Ishikawa (cell line): Measurements from ENCODE around the gene TMF1.

ENCODE experiments used
- CEBPB ChIP-seq: IDR thresholded peaks from 2 replicates; pipeline ENCODE4 v1.6.1; 2012
- CREB1 ChIP-seq: IDR thresholded peaks from 2 replicates; pipeline ENCODE4 v1.6.1; 2012; ENCODE audit warnings: low read depth
- EGR1 ChIP-seq: IDR thresholded peaks from 2 replicates; pipeline ENCODE4 v1.6.1; 2012
- EP300 ChIP-seq: IDR thresholded peaks from 2 replicates; pipeline ENCODE4 v1.6.1; 2012; ENCODE audit warnings: borderline replicate concordance
- FOXM1 ChIP-seq: IDR thresholded peaks from 2 replicates; pipeline ENCODE4 v1.6.1; 2012; ENCODE audit warnings: low read depth, borderline replicate concordance
- NFIC ChIP-seq: IDR thresholded peaks from 2 replicates; pipeline ENCODE4 v1.6.1; 2012
- RAD21 ChIP-seq: IDR thresholded peaks from 2 replicates; pipeline ENCODE4 v1.6.1; 2012; ENCODE audit warnings: low read depth
- TAF1 ChIP-seq: IDR thresholded peaks from 2 replicates; pipeline ENCODE4 v1.6.1; 2012; ENCODE audit warnings: low read depth, mild to moderate bottlenecking
- TCF12 ChIP-seq: IDR thresholded peaks from 2 replicates; pipeline ENCODE4 v1.6.1; 2012; ENCODE audit warnings: low read depth
- TEAD4 ChIP-seq: IDR thresholded peaks from 2 replicates; pipeline ENCODE4 v1.6.1; 2012
- YY1 ChIP-seq: IDR thresholded peaks from 2 replicates; pipeline ENCODE4 v1.6.1; 2012; ENCODE audit warnings: low read depth
- ZBTB7A ChIP-seq: IDR thresholded peaks from 2 replicates; pipeline ENCODE4 v1.6.1; 2012; ENCODE audit warnings: low read depth
- TF ChIP-seq, protein P1 (sequence below): IDR thresholded peaks from 2 replicates; pipeline ENCODE4 v1.6.1; 2012
- TF ChIP-seq, protein P2 (sequence below): IDR thresholded peaks from 2 replicates; pipeline ENCODE4 v1.6.1; 2012; ENCODE audit warnings: low read depth, mild to moderate bottlenecking
- TF ChIP-seq, protein P3 (sequence below): IDR thresholded peaks from 2 replicates; pipeline ENCODE4 v1.6.1; 2012

Gene TMF1

GRCh38 chr3:69005791-69006482 lies 46.2 kb downstream of the TMF1 start:
- no peak for TF ChIP-seq RAD21

- TF ChIP-seq CREB1: no peak
- no peak for TF ChIP-seq NFIC
- TF ChIP-seq ZBTB7A: no peak
- no peak for TF ChIP-seq TAF1
- no peak for TF ChIP-seq TCF12
- TF ChIP-seq TEAD4: no peak
These were observed 46.9 kb downstream of the TMF1 start for GRCh38 chr3:69005071-69005790.

- TF ChIP-seq ZBTB7A: no peak
- TF ChIP-seq YY1: no peak
- no peak for TF ChIP-seq FOXM1
- TF ChIP-seq, protein P1, sequence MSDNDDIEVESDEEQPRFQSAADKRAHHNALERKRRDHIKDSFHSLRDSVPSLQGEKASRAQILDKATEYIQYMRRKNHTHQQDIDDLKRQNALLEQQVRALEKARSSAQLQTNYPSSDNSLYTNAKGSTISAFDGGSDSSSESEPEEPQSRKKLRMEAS: no peak
- TF ChIP-seq EP300: no peak
- TF ChIP-seq TCF12: no peak
- TF ChIP-seq, protein P2, sequence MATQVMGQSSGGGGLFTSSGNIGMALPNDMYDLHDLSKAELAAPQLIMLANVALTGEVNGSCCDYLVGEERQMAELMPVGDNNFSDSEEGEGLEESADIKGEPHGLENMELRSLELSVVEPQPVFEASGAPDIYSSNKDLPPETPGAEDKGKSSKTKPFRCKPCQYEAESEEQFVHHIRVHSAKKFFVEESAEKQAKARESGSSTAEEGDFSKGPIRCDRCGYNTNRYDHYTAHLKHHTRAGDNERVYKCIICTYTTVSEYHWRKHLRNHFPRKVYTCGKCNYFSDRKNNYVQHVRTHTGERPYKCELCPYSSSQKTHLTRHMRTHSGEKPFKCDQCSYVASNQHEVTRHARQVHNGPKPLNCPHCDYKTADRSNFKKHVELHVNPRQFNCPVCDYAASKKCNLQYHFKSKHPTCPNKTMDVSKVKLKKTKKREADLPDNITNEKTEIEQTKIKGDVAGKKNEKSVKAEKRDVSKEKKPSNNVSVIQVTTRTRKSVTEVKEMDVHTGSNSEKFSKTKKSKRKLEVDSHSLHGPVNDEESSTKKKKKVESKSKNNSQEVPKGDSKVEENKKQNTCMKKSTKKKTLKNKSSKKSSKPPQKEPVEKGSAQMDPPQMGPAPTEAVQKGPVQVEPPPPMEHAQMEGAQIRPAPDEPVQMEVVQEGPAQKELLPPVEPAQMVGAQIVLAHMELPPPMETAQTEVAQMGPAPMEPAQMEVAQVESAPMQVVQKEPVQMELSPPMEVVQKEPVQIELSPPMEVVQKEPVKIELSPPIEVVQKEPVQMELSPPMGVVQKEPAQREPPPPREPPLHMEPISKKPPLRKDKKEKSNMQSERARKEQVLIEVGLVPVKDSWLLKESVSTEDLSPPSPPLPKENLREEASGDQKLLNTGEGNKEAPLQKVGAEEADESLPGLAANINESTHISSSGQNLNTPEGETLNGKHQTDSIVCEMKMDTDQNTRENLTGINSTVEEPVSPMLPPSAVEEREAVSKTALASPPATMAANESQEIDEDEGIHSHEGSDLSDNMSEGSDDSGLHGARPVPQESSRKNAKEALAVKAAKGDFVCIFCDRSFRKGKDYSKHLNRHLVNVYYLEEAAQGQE: no peak
- TF ChIP-seq CEBPB: no peak
- no peak for TF ChIP-seq EGR1
- no peak for TF ChIP-seq NFIC
- no peak for TF ChIP-seq TEAD4
These were observed 48.0 kb downstream of the TMF1 start for GRCh38 chr3:69004138-69004537.

GRCh38 chr3:68999605-69000004 lies 52.5 kb downstream of the TMF1 start:
- TF ChIP-seq CREB1 (no peak), EGR1 (no peak), TAF1 (no peak), NFIC (no peak), RAD21 (no peak), EP300 (no peak), FOXM1 (no peak), TCF12 (no peak), TEAD4 (no peak), ZBTB7A (no peak), YY1 (no peak), CEBPB (no peak)
- TF ChIP-seq, protein P1: no peak
- TF ChIP-seq, protein P2: no peak
- TF ChIP-seq, protein P3, sequence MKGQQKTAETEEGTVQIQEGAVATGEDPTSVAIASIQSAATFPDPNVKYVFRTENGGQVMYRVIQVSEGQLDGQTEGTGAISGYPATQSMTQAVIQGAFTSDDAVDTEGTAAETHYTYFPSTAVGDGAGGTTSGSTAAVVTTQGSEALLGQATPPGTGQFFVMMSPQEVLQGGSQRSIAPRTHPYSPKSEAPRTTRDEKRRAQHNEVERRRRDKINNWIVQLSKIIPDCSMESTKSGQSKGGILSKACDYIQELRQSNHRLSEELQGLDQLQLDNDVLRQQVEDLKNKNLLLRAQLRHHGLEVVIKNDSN: no peak

DNA sequence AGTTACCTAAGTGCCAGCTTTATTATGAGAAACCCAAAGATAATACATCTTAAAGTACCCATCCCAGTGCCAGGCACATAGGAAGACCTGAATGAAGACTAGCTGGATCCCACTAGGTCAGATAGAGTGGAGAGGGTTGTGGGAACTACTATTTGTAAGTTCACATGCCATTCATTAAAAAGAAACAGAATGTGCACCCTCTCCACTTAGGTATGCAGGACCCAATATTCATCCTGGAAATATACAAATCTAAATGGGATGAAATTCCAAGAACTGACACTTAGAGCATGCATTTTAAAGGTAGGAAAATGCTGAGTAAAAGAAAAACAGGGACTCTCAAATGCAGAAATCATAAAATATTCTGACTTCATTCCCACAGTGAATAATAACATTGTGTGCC lies 53.0 kb downstream of the TMF1 start:
- TF ChIP-seq NFIC (no peak), CEBPB (no peak), EGR1 (no peak), TCF12 (no peak), RAD21 (no peak), YY1 (no peak), ZBTB7A (no peak), TEAD4 (no peak), TAF1 (no peak), EP300 (no peak), FOXM1 (no peak), CREB1 (no peak)
- TF ChIP-seq, protein P2: no peak
- TF ChIP-seq, protein P3: no peak
- TF ChIP-seq, protein P1: no peak
